ENCODE results near the gene ZFYVE26.

GRCh38 chr14:67846029-67846610 lies 29.7 kb upstream of the ZFYVE26 start:
- TF ChIP-seq CTCF (IDR thresholded peaks at IDR 0.05) = no peak
- no peak for TF ChIP-seq EP300 (IDR thresholded peaks at IDR 0.05)
- no peak for TF ChIP-seq POLR2AphosphoS5 (IDR thresholded peaks at IDR 0.05)
- no peak for TF ChIP-seq POLR2A (IDR thresholded peaks at IDR 0.05; ENCODE audit: low read depth)

Measured in esophagus muscularis mucosa (tissue), 4 donors.